Neuronal stem cell (in vitro differentiated cells): Measurements from ENCODE around the gene PM20D2.

Source experiments
- DNase-seq: peaks from one replicate; pipeline ENCODE4 v3.0.0-alpha.2; 2013; ENCODE audit warnings: low spot score
- H2AFZ ChIP-seq: one replicate; pipeline ENCODE4 v1.6.1; 2013; ENCODE audit warnings: mild to moderate bottlenecking, low read length, inconsistent platforms
- H2AK5ac ChIP-seq: 2 replicates; pipeline ENCODE4 v1.6.1; 2013; ENCODE audit warnings: low read depth, mild to moderate bottlenecking, inconsistent platforms, low read length, moderate library complexity, mixed read lengths
- H2BK120ac ChIP-seq: 2 replicates; pipeline ENCODE4 v1.6.1; 2013; ENCODE audit warnings: low read depth, mild to moderate bottlenecking, inconsistent platforms, low read length, moderate library complexity, mixed read lengths
- H2BK12ac ChIP-seq: one replicate; pipeline ENCODE4 v1.6.1; 2013; ENCODE audit warnings: low read length, inconsistent platforms
- H2BK15ac ChIP-seq: 2 replicates; pipeline ENCODE4 v1.6.1; 2013; ENCODE audit warnings: mild to moderate bottlenecking, low read length, inconsistent platforms, mixed read lengths
- H2BK5ac ChIP-seq: one replicate; pipeline ENCODE4 v1.6.1; 2013; ENCODE audit warnings: inconsistent platforms, mild to moderate bottlenecking, low read length, moderate library complexity
- H3K14ac ChIP-seq: one replicate; pipeline ENCODE4 v1.6.1; 2013; ENCODE audit warnings: low read length, inconsistent platforms
- H3K18ac ChIP-seq: 2 replicates; pipeline ENCODE4 v1.6.1; 2013; ENCODE audit warnings: low read length, inconsistent platforms
- H3K23ac ChIP-seq: 2 replicates; pipeline ENCODE4 v1.6.1; 2013; ENCODE audit warnings: low read depth, mild to moderate bottlenecking, mixed read lengths, low read length, inconsistent platforms; ENCODE audit not compliant: poor library complexity
- H3K27ac ChIP-seq: replicated peaks from 3 replicates; pipeline ENCODE4 v1.5.1; 2013; ENCODE audit warnings: low read length, inconsistent platforms
- H3K27me3 ChIP-seq, 3 experiments: 2 replicates each; pipeline ENCODE4 v1.6.1; 2013; ENCODE audit warnings: low read length in 3 of 3, mild to moderate bottlenecking in 2 of 3, inconsistent platforms in 1 of 3, low read depth in 1 of 3, mixed read lengths in 1 of 3, moderate library complexity in 1 of 3; ENCODE audit not compliant: control insufficient read depth in 3 of 3, insufficient read depth in 3 of 3
- H3K36me3 ChIP-seq, 2 donors: replicated peaks in 1 of 2; 2 replicates each; pipeline ENCODE4 v1.6.1; 2013; ENCODE audit warnings: low read length in 2 of 2; ENCODE audit not compliant: control insufficient read depth in 2 of 2, insufficient read depth in 2 of 2
- H3K4ac ChIP-seq: 2 replicates; pipeline ENCODE4 v1.6.1; 2013; ENCODE audit warnings: inconsistent platforms, mild to moderate bottlenecking, low read length, moderate library complexity
- H3K4me1 ChIP-seq, 2 donors: 1 replicate in 1 of 2; 2 replicates in 1 of 2; pipeline ENCODE4 v1.6.1; 2013; ENCODE audit warnings: low read length in 2 of 2, low read depth in 1 of 2; ENCODE audit not compliant: control insufficient read depth in 2 of 2, insufficient read depth in 1 of 2
- H3K4me2 ChIP-seq: one replicate; pipeline ENCODE4 v1.6.1; 2013; ENCODE audit warnings: mild to moderate bottlenecking, low read length, inconsistent platforms; ENCODE audit not compliant: insufficient read depth, poor library complexity, severe bottlenecking
- H3K4me3 ChIP-seq, 2 donors: 2 replicates each; pipeline ENCODE4 v1.5.1; 2013; ENCODE audit warnings: low read length in 2 of 2, mild to moderate bottlenecking in 2 of 2, inconsistent platforms in 1 of 2, moderate library complexity in 1 of 2
- H3K79me1 ChIP-seq: one replicate; pipeline ENCODE4 v1.6.1; 2013; ENCODE audit warnings: low read depth, mild to moderate bottlenecking, inconsistent platforms, low read length, moderate library complexity
- H3K9ac ChIP-seq: one replicate; pipeline ENCODE4 v1.6.1; 2013; ENCODE audit warnings: mild to moderate bottlenecking, low read depth, low read length, inconsistent platforms; ENCODE audit not compliant: poor library complexity
- H3K9me3 ChIP-seq, 2 donors: replicated peaks in 1 of 2; 2 replicates each; pipeline versions ENCODE3 to v1.6.1; 2013; ENCODE audit warnings: low read length in 2 of 2, mild to moderate bottlenecking in 2 of 2, inconsistent platforms in 1 of 2, low read depth in 1 of 2, mixed read lengths in 1 of 2, moderate library complexity in 1 of 2; ENCODE audit not compliant: control insufficient read depth in 2 of 2, insufficient read depth in 1 of 2
- H4K8ac ChIP-seq: one replicate; pipeline ENCODE4 v1.6.1; 2013; ENCODE audit warnings: low read depth, mild to moderate bottlenecking, inconsistent platforms, low read length, moderate library complexity
- H4K91ac ChIP-seq: one replicate; pipeline ENCODE4 v1.6.1; 2013; ENCODE audit warnings: low read length, low read depth, mild to moderate bottlenecking, inconsistent platforms; ENCODE audit not compliant: poor library complexity
- WGBS, 2 donors: extraction: QIAGEN DNeasy Blood & Tissue Kit; methylation state at CpG; one replicate each; pipeline ENCODE4 v1.1.7; 2013; ENCODE audit warnings: missing lambda C conversion rate in 2 of 2, mixed read lengths in 1 of 2; ENCODE audit not compliant: insufficient read length in 2 of 2, insufficient replicate concordance in 1 of 2; ENCODE audit errors: extremely low coverage in 2 of 2; 5-methylcytosine and 5-hydroxymethylcytosine counted together

PM20D2 gene

GRCh38 chr6:89111933-89112332 is 33.9 kb upstream of the PM20D2 start:
- H3K4me3 ChIP-seq = no peak overlapping the region
- peaks cover 0 to 23% of the 10 kb centered on the region in 2 donors for H3K36me3 ChIP-seq
- no peaks in the 10 kb centered on the region for H3K27me3 ChIP-seq
- H3K4me1 ChIP-seq = peaks cover 0 to 4% of the 10 kb centered on the region in 2 donors
- H3K27ac ChIP-seq = no peak overlapping the region
- no peaks in the 10 kb centered on the region for H3K9me3 ChIP-seq
- no peak overlapping the region for H2BK12ac ChIP-seq
- no peak overlapping the region for H3K9ac ChIP-seq
- no peaks in the 10 kb centered on the region for H3K79me1 ChIP-seq
- H4K8ac ChIP-seq = no peak overlapping the region
- H2BK5ac ChIP-seq = no peak overlapping the region
- no peak overlapping the region for H2AK5ac ChIP-seq
- H2BK120ac ChIP-seq = no peak overlapping the region
- no peak overlapping the region for H3K4me2 ChIP-seq
- no peak overlapping the region for H3K23ac ChIP-seq
- no peak overlapping the region for H2BK15ac ChIP-seq
- no peak overlapping the region for H3K4ac ChIP-seq
- H3K18ac ChIP-seq = no peak overlapping the region
- H4K91ac ChIP-seq = no peak overlapping the region
- H2AFZ ChIP-seq = no peak overlapping the region
- no peak overlapping the region for H3K14ac ChIP-seq
- DNase-seq = no peak
- no CpG with 5 or more reads among the region's 9 CpGs for WGBS, 2 donors

GRCh38 chr6:89116702-89117101 is 29.2 kb upstream of the PM20D2 start:
- no peak overlapping the region for H2BK120ac ChIP-seq
- peak overlapping the region; percentile 63 to 96 for H3K4me3 ChIP-seq
- H2BK15ac ChIP-seq = no peak overlapping the region
- H3K4ac ChIP-seq = no peak overlapping the region
- no peak overlapping the region for H3K9ac ChIP-seq
- DNase-seq = no peak
- peaks cover 0 to 7% of the 10 kb centered on the region in 2 donors for H3K36me3 ChIP-seq
- no peak overlapping the region for H2BK5ac ChIP-seq
- H4K8ac ChIP-seq = no peak overlapping the region
- peaks cover 6% of the 10 kb centered on the region for H3K79me1 ChIP-seq
- H2BK12ac ChIP-seq = no peak overlapping the region
- no peak overlapping the region for H3K14ac ChIP-seq
- H3K18ac ChIP-seq = no peak overlapping the region
- H4K91ac ChIP-seq = no peak overlapping the region
- peak overlapping the region; percentile 95 for H2AFZ ChIP-seq
- H3K27me3 ChIP-seq = no peaks in the 10 kb centered on the region
- H2AK5ac ChIP-seq = no peak overlapping the region
- H3K4me1 ChIP-seq = peaks cover 0 to 4% of the 10 kb centered on the region in 2 donors
- H3K4me2 ChIP-seq = peak overlapping the region; percentile 83
- H3K23ac ChIP-seq = no peak overlapping the region
- H3K9me3 ChIP-seq = no peaks in the 10 kb centered on the region
- WGBS, 2 donors = 100% methylated on average over 1 of the region's 6 CpGs; no CpG with 5 or more reads in 1 of the 2 donors
- no peak overlapping the region for H3K27ac ChIP-seq

GRCh38 chr6:89117211-89118108 is 28.4 kb upstream of the PM20D2 start, which contains the start of gene SRSF12:
SRSF12 (minus strand) TSS chr6:89118071; CDS start chr6:89117887, 184 bp downstream.
- Histone ChIP-seq H2BK5ac (peak within 1 kb of the TSS; percentile 93), H4K91ac (peak within 1 kb of the TSS; percentile 53), H2BK120ac (no peak within 1 kb of the TSS), H3K14ac (peak within 1 kb of the TSS; percentile 97), H3K23ac (peak within 1 kb of the TSS; percentile 89), H3K9me3 (no peaks in the 10 kb centered on the region), H3K36me3 (peaks cover 0 to 7% of the 10 kb centered on the region in 2 donors), H3K4me1 (peaks cover 0 to 4% of the 10 kb centered on the region in 2 donors), H3K27me3 (no peaks in the 10 kb centered on the region), H2BK12ac (no peak within 1 kb of the TSS), H2AFZ (peak within 1 kb of the TSS; percentile 95), H3K4me2 (peak within 1 kb of the TSS; percentile 83), H2AK5ac (peak within 1 kb of the TSS; percentile 70), H3K9ac (peak within 1 kb of the TSS; percentile 96), H2BK15ac (peak within 1 kb of the TSS; percentile 89), H3K27ac (no peak within 1 kb of the TSS), H3K4me3 (peak within 1 kb of the TSS; percentile 63 to 96), H3K4ac (peak within 1 kb of the TSS; percentile 11), H4K8ac (peak within 1 kb of the TSS; percentile 19), H3K18ac (peak within 1 kb of the TSS; percentile 99), H3K79me1 (peaks cover 6% of the 10 kb centered on the region)
- no CpG with 5 or more reads among the region's 106 CpGs for WGBS, 2 donors
- peak; percentile 70 for DNase-seq

- Histone ChIP-seq H2AK5ac (no peak overlapping the region), H3K27me3 (no peaks in the 10 kb centered on the region), H3K23ac (no peak overlapping the region), H3K79me1 (peaks cover 6% of the 10 kb centered on the region), H3K4me3 (peak overlapping the region in 1 of 2 donors; percentile 63), H3K4me2 (no peak overlapping the region), H3K4me1 (peaks cover 0 to 4% of the 10 kb centered on the region in 2 donors), H2BK15ac (no peak overlapping the region), H3K9ac (no peak overlapping the region), H3K4ac (no peak overlapping the region), H3K14ac (no peak overlapping the region), H4K91ac (no peak overlapping the region), H3K9me3 (no peaks in the 10 kb centered on the region), H2BK12ac (no peak overlapping the region), H4K8ac (no peak overlapping the region), H2BK120ac (no peak overlapping the region), H3K27ac (no peak overlapping the region), H2AFZ (no peak overlapping the region), H3K36me3 (no peaks in the 10 kb centered on the region), H3K18ac (no peak overlapping the region), H2BK5ac (no peak overlapping the region)
- no peak for DNase-seq
- WGBS, 2 donors = no CpG with 5 or more reads among the region's 8 CpGs
These were observed 26.9 kb upstream of the PM20D2 start for GRCh38 chr6:89118931-89119330.
